ENCODE measurements around the gene SOWAHB. TPM values are rescaled to one million over a fixed set of nuclear protein-coding genes. Genes with fewer than 3 reads are reported as not detected.
A peak's percentile ranks its signal among the peaks of the same experiment; 100 is the strongest.

SOWAHB gene
- total RNA-seq, 1 donor from 2014 or later, result 15.0 TPM

DNA sequence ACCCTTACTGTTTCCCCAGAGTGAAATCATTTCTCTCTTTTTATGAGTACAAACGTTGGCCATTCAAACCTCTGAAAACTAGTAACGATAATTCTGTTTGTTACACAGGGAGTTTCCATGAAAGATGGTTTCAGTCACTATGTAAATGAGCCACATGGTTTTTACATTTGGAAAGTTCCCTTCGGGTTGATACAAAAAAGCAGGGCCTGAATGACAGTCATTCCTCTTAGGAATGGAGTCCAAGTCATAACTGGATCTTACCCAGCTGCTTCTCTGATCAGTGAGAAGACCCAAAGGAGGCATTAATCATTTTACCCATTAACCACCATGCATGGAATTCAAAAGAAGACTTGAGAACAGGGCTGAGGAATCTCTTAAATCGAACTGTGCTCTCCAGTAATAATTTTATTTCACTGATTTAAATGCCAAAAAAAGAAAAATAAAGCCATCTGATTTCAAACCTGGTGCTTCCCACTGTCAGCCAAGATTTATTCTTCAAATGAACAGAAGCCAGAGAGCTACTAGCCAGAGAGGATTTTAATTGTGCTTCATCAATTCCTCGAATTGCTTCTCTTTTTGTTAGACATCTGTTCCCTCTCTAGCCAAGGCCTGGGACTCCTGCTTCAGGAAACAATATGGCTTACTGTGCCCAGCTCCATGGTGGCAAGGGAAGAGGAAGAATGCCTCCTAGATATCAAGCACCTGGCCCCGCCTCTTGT is 3.2 kb downstream of the SOWAHB start:
- Histone ChIP-seq H3K36me3 (ENCODE audit: control insufficient read depth, insufficient read depth, low read length) (no peaks in the 10 kb centered on the region), H3K27me3 (ENCODE audit: control insufficient read depth, insufficient read depth, low read length) (no peaks in the 10 kb centered on the region), H3K4me3 (ENCODE audit: low read depth, low read length) (no peak overlapping the region)
- no peak for TF ChIP-seq CTCF (IDR thresholded peaks at IDR 0.05; ENCODE audit: insufficient read depth, low read length, severe bottlenecking)
- DNase-seq (ENCODE audit: low read depth) (no peak), FAIRE-seq (no peak)

GRCh38 chr4:76892601-76893000 is 5.3 kb downstream of the SOWAHB start:
- Histone ChIP-seq H3K4me3 (ENCODE audit: low read depth, low read length) (no peak overlapping the region), H3K36me3 (ENCODE audit: control insufficient read depth, insufficient read depth, low read length) (no peaks in the 10 kb centered on the region), H3K27me3 (ENCODE audit: control insufficient read depth, insufficient read depth, low read length) (no peaks in the 10 kb centered on the region)
- no peak for TF ChIP-seq CTCF (IDR thresholded peaks at IDR 0.05; ENCODE audit: insufficient read depth, low read length, severe bottlenecking)
- DNase-seq (ENCODE audit: low read depth) (peak; percentile 99), FAIRE-seq (peak; percentile 18)

GRCh38 chr4:76892001-76892400 is 5.9 kb downstream of the SOWAHB start:
- TF ChIP-seq CTCF (IDR thresholded peaks at IDR 0.05; ENCODE audit: insufficient read depth, low read length, severe bottlenecking), result no peak
- FAIRE-seq, result no peak
- H3K36me3 ChIP-seq (ENCODE audit: control insufficient read depth, insufficient read depth, low read length), result no peaks in the 10 kb centered on the region
- peak; percentile 52 for DNase-seq (ENCODE audit: low read depth)
- H3K4me3 ChIP-seq (ENCODE audit: low read depth, low read length), result no peak overlapping the region
- H3K27me3 ChIP-seq (ENCODE audit: control insufficient read depth, insufficient read depth, low read length), result no peaks in the 10 kb centered on the region

- FAIRE-seq (peak; percentile 13), DNase-seq (ENCODE audit: low read depth) (no peak)
- no peaks in the 10 kb centered on the region for H3K36me3 ChIP-seq (ENCODE audit: control insufficient read depth, insufficient read depth, low read length)
- no peak overlapping the region for H3K4me3 ChIP-seq (ENCODE audit: low read depth, low read length)
- no peak for TF ChIP-seq CTCF (IDR thresholded peaks at IDR 0.05; ENCODE audit: insufficient read depth, low read length, severe bottlenecking)
- no peaks in the 10 kb centered on the region for H3K27me3 ChIP-seq (ENCODE audit: control insufficient read depth, insufficient read depth, low read length)
Observed at GRCh38 chr4:76886848-76887441, 11.0 kb downstream of the SOWAHB start.

DNA sequence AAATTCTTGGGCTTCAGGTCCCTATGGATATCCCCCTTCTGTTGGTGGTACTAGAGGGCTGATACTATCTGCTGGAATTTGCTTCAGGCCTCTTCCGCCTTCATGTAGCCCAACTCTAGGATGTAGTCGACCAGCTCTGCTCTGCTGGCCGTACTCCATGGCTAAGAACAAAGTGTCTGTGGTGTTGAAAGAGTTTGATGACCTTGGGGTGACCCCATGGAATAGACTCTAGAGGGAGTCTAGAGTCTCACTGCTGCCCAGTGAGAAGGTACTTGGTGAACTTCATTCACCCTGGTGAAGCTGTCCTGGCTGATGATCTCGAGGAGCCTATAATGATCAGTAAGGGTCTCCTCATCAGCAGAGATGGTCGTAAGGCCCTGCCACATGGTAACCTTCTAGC is 11.7 kb downstream of the SOWAHB start:
- DNase-seq (ENCODE audit: low read depth), result no peak
- no peak for FAIRE-seq
- no peak for TF ChIP-seq CTCF (IDR thresholded peaks at IDR 0.05; ENCODE audit: insufficient read depth, low read length, severe bottlenecking)

More for the DNA sequence above, 11.7 kb downstream of the SOWAHB start:
- no peaks in the 10 kb centered on the region for H3K36me3 ChIP-seq (ENCODE audit: control insufficient read depth, insufficient read depth, low read length)
- no peaks in the 10 kb centered on the region for H3K27me3 ChIP-seq (ENCODE audit: control insufficient read depth, insufficient read depth, low read length)
- no peak overlapping the region for H3K4me3 ChIP-seq (ENCODE audit: low read depth, low read length)

All from bronchial epithelial cell (primary cell).